Measurements from ENCODE around the gene TUBA1C.
A peak's percentile ranks its signal among the peaks of the same experiment; 100 is the strongest.
"Not testable (repeated sequence)": the region's sequence is repeated elsewhere in the genome, so short reads cannot be mapped to it uniquely, and the experiment has no call there.

TUBA1C gene

DNA sequence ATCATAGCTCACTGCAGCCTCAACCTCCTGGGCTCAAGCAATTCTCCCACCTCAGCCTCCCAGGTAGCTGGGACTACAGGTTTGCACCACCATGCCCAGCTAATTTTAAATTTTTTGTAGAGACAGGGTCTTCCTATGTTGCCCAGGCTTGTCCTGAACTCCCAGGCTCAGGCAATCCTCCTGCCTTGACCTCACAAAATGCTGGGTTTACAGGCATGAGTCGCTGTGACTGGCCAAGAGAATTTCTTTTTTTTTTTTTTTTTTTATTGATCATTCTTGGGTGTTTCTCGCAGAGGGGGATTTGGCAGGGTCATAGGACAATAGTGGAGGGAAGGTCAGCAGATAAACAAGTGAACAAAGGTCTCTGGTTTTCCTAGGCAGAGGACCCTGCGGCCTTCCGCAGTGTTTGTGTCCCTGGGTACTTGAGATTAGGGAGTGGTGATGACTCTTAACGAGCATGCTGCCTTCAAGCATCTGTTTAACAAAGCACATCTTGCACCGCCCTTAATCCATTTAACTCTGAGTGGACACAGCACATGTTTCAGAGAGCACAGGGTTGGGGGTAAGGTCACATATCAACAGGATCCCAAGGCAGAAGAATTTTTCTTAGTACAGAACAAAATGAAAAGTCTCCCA is 18.0 kb downstream of the TUBA1C start:
- not testable (repeated sequence) for H3K4me1 ChIP-seq (ENCODE audit: control extremely low read depth in 1 of 4, control insufficient read depth in 4 of 4, insufficient read depth in 4 of 4, low read length in 3 of 4); H3K36me3 ChIP-seq (ENCODE audit: control insufficient read depth in 4 of 4, insufficient read depth in 4 of 4, low read length in 3 of 4); H3K9me3 ChIP-seq (ENCODE audit: control extremely low read depth in 1 of 5, control insufficient read depth in 4 of 5, insufficient read depth in 2 of 5, low read depth in 1 of 5, low read length in 4 of 5); DNase-seq; H3K27ac ChIP-seq (ENCODE audit: insufficient read depth in 1 of 2, low read depth in 1 of 2, low read length in 2 of 2, poor library complexity in 1 of 2, severe bottlenecking in 2 of 2); H3K4me3 ChIP-seq (ENCODE audit: control insufficient read depth in 1 of 7, extremely low read depth in 1 of 7, insufficient read depth in 4 of 7, low read depth in 2 of 7, low read length in 6 of 7)
- ChIA-PET POLR2A (interaction anchor here (0.7 kb wide), 1 partner anchor 234 kb away, joined by 5 read pairs; no protein-coding TSS in a partner anchor), CTCF (interaction anchor here (1.6 to 7.0 kb wide), 2 partner anchors 12 to 59 kb away, joined by 5 to 47 read pairs; partner anchors contain the start of gene PRPH)
- H3K27me3 ChIP-seq (replicated peaks in 2 of 5; ENCODE audit: control insufficient read depth in 4 of 5, insufficient read depth in 5 of 5, low read length in 4 of 5): peaks cover 0 to 10% (median 6%) of the 10 kb centered on the region in 5 experiments
- no CpG with 5 or more reads among the region's 6 CpGs for WGBS (ENCODE audit: insufficient coverage)

- H3K4me1 ChIP-seq (ENCODE audit: control extremely low read depth in 1 of 4, control insufficient read depth in 4 of 4, insufficient read depth in 4 of 4, low read length in 3 of 4): no peaks in the 10 kb centered on the region
- no peaks in the 10 kb centered on the region for H3K9me3 ChIP-seq (ENCODE audit: control extremely low read depth in 1 of 5, control insufficient read depth in 4 of 5, insufficient read depth in 2 of 5, low read depth in 1 of 5, low read length in 4 of 5)
- H3K36me3 ChIP-seq (ENCODE audit: control insufficient read depth in 4 of 4, insufficient read depth in 4 of 4, low read length in 3 of 4): no peaks in the 10 kb centered on the region
- 97% methylated on average over 20 of the region's 25 CpGs for WGBS (ENCODE audit: insufficient coverage)
- POLR2A ChIA-PET: no interaction called here
- CTCF ChIA-PET: interaction anchor here (1.4 to 7.0 kb wide), 4 partner anchors 9 to 79 kb away, joined by 5 to 47 read pairs (median 7); partner anchors contain the start of genes DNAJC22 and PRPH
- H3K4me3 ChIP-seq (ENCODE audit: control insufficient read depth in 1 of 7, extremely low read depth in 1 of 7, insufficient read depth in 4 of 7, low read depth in 2 of 7, low read length in 6 of 7): no peak overlapping the region
- peaks cover 0 to 14% (median 8%) of the 10 kb centered on the region in 5 experiments for H3K27me3 ChIP-seq (replicated peaks in 2 of 5; ENCODE audit: control insufficient read depth in 4 of 5, insufficient read depth in 5 of 5, low read length in 4 of 5)
- no peak overlapping the region for H3K27ac ChIP-seq (ENCODE audit: insufficient read depth in 1 of 2, low read depth in 1 of 2, low read length in 2 of 2, poor library complexity in 1 of 2, severe bottlenecking in 2 of 2)
- no peak for DNase-seq
Observed at GRCh38 chr12:49283541-49284429, 18.9 kb downstream of the TUBA1C start.

DNA sequence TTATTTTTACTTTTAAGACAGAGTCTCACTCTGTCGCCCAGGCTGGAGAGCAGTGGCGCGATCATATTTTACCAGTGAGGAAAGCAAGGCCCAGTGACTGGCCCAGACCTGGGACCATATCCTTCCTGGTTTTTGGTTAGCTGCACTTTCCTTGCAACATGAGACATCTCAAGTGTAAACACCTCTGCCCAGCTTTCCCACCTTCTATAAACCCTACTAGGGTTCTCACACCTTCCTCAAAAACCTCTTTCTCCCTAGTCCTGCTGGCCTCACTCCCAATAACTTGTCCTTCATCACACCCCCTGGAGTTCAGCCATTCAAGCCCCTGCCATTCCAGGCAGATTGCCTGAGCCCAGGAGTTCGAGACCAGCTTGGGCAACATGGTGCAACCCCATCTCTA is 19.8 kb downstream of the TUBA1C start:
- 92% methylated on average over 4 of the region's 4 CpGs for WGBS (ENCODE audit: insufficient coverage)
- ChIA-PET POLR2A (interaction anchor here (0.6 kb wide), 1 partner anchor 233 kb away, joined by 5 read pairs; no protein-coding TSS in a partner anchor), CTCF (interaction anchor here (1.4 to 16.9 kb wide), 7 partner anchors 8 to 78 kb away, joined by 3 to 124 read pairs (median 6); partner anchors contain the start of genes DNAJC22 and PRPH)

DNA sequence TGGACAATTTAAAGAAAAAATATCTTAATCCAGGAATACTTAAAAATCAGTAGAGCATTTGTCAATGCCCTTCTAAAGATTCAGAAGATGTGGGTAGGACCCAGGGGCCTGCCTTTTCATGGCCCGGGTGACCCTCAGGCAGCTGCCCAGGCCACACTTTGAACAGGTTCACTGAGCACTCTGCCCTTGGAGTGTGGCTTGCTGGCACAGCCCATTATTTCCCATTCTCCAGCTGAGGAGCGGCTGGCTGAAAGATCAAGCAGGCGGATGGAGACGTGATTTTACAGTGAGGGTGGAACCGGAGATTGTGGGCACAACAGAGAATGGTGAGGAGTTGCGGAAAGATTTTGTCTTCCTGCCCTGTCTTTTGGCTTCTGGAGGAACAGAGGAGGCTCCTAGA is 23.0 kb downstream of the TUBA1C start:
- 65% methylated on average over 4 of the region's 6 CpGs for WGBS (ENCODE audit: insufficient coverage)
- POLR2A ChIA-PET: no interaction called here
- CTCF ChIA-PET: interaction anchor here (0.6 to 16.9 kb wide), 16 partner anchors 7 to 229 kb away, joined by 3 to 172 read pairs (median 10); partner anchors contain the start of genes C1QL4, DNAJC22 and PRPH

More for the DNA sequence above, 19.8 kb downstream of the TUBA1C start:
- Histone ChIP-seq H3K27ac (ENCODE audit: insufficient read depth in 1 of 2, low read depth in 1 of 2, low read length in 2 of 2, poor library complexity in 1 of 2, severe bottlenecking in 2 of 2) (no peak overlapping the region), H3K9me3 (ENCODE audit: control extremely low read depth in 1 of 5, control insufficient read depth in 4 of 5, insufficient read depth in 2 of 5, low read depth in 1 of 5, low read length in 4 of 5) (no peaks in the 10 kb centered on the region), H3K36me3 (ENCODE audit: control insufficient read depth in 4 of 4, insufficient read depth in 4 of 4, low read length in 3 of 4) (no peaks in the 10 kb centered on the region), H3K4me3 (ENCODE audit: control insufficient read depth in 1 of 7, extremely low read depth in 1 of 7, insufficient read depth in 4 of 7, low read depth in 2 of 7, low read length in 6 of 7) (no peak overlapping the region), H3K27me3 (replicated peaks in 2 of 5; ENCODE audit: control insufficient read depth in 4 of 5, insufficient read depth in 5 of 5, low read length in 4 of 5) (peaks cover 3 to 18% (median 8%) of the 10 kb centered on the region in 5 experiments), H3K4me1 (ENCODE audit: control extremely low read depth in 1 of 4, control insufficient read depth in 4 of 4, insufficient read depth in 4 of 4, low read length in 3 of 4) (no peaks in the 10 kb centered on the region)
- no peak for DNase-seq

DNA sequence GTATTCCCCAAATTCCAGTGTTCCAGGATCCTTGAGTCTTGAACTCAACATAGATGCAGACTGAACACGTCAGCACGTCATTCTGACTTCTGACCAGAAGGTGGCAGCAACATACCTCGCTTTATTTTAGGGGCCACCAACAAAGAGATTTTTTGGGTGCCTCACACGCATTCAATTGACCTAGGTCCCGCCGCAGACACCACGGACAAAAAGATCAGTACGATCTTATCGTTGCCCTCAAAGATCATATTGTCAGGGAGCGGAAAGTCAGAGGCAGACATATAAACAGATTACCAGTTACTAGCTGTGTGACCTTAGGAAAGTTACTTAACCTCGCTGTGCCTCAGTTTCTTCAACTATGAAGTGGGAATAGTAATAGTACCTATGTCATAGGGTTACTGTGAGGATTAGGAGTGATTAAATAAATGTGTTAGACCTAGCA is 23.6 kb downstream of the TUBA1C start:
- ChIA-PET POLR2A (no interaction called here), CTCF (interaction anchor here (1.1 to 16.9 kb wide), 18 partner anchors 9 to 228 kb away, joined by 3 to 172 read pairs (median 10); partner anchors contain the start of genes C1QL4 and DNAJC22)
- H3K27ac ChIP-seq (ENCODE audit: insufficient read depth in 1 of 2, low read depth in 1 of 2, low read length in 2 of 2, poor library complexity in 1 of 2, severe bottlenecking in 2 of 2): no peak overlapping the region
- H3K27me3 ChIP-seq (replicated peaks in 2 of 5; ENCODE audit: control insufficient read depth in 4 of 5, insufficient read depth in 5 of 5, low read length in 4 of 5): peaks cover 5 to 35% (median 14%) of the 10 kb centered on the region in 5 experiments
- DNase-seq: peak; percentile 62 to 78 (median 72)
- H3K4me3 ChIP-seq (ENCODE audit: control insufficient read depth in 1 of 7, extremely low read depth in 1 of 7, insufficient read depth in 4 of 7, low read depth in 2 of 7, low read length in 6 of 7): no peak overlapping the region
- H3K36me3 ChIP-seq (ENCODE audit: control insufficient read depth in 4 of 4, insufficient read depth in 4 of 4, low read length in 3 of 4): no peaks in the 10 kb centered on the region
- no peaks in the 10 kb centered on the region for H3K4me1 ChIP-seq (ENCODE audit: control extremely low read depth in 1 of 4, control insufficient read depth in 4 of 4, insufficient read depth in 4 of 4, low read length in 3 of 4)
- WGBS (ENCODE audit: insufficient coverage): 13% methylated on average over 11 of the region's 11 CpGs
- no peaks in the 10 kb centered on the region for H3K9me3 ChIP-seq (ENCODE audit: control extremely low read depth in 1 of 5, control insufficient read depth in 4 of 5, insufficient read depth in 2 of 5, low read depth in 1 of 5, low read length in 4 of 5)

More for the DNA sequence above, 23.0 kb downstream of the TUBA1C start:
- Histone ChIP-seq H3K4me1 (ENCODE audit: control extremely low read depth in 1 of 4, control insufficient read depth in 4 of 4, insufficient read depth in 4 of 4, low read length in 3 of 4) (no peaks in the 10 kb centered on the region), H3K4me3 (ENCODE audit: control insufficient read depth in 1 of 7, extremely low read depth in 1 of 7, insufficient read depth in 4 of 7, low read depth in 2 of 7, low read length in 6 of 7) (no peak overlapping the region), H3K27ac (ENCODE audit: insufficient read depth in 1 of 2, low read depth in 1 of 2, low read length in 2 of 2, poor library complexity in 1 of 2, severe bottlenecking in 2 of 2) (no peak overlapping the region), H3K36me3 (ENCODE audit: control insufficient read depth in 4 of 4, insufficient read depth in 4 of 4, low read length in 3 of 4) (no peaks in the 10 kb centered on the region), H3K27me3 (replicated peaks in 2 of 5; ENCODE audit: control insufficient read depth in 4 of 5, insufficient read depth in 5 of 5, low read length in 4 of 5) (peaks cover 5 to 29% (median 11%) of the 10 kb centered on the region in 5 experiments), H3K9me3 (ENCODE audit: control extremely low read depth in 1 of 5, control insufficient read depth in 4 of 5, insufficient read depth in 2 of 5, low read depth in 1 of 5, low read length in 4 of 5) (no peaks in the 10 kb centered on the region)
- no peak for DNase-seq

DNA sequence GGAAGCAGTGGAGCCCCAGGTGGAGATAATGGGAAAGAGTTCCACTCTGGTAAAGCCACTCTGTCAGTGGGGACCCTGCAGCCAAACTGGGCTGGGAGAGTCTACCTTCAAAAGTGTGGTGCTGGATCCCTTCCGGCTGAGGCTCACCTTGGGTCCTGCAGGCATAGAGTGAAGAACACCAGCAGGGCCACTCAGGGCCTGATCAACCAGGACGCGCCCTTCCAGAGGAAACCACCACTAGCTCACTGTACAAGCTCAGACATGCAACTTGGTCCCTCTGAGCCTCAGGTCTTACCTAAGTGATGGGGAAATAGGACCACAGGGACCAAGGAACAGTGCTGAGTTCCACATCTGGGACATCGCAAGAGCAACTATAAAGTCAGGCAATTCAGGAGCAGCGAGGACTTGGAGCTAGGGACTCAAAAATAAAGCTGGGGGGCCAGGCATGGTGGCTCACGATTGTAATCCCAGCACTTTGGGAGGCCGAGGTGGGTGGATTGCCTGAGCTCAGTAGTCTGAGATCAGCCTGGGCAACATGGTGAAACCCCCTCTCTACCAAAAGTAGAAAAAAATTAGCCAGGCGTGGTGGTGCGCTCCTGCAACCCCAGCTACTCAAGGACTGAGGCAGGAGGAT is 24.2 kb downstream of the TUBA1C start:
- Histone ChIP-seq H3K4me3 (ENCODE audit: control insufficient read depth in 1 of 7, extremely low read depth in 1 of 7, insufficient read depth in 4 of 7, low read depth in 2 of 7, low read length in 6 of 7) (no peak overlapping the region), H3K36me3 (ENCODE audit: control insufficient read depth in 4 of 4, insufficient read depth in 4 of 4, low read length in 3 of 4) (no peaks in the 10 kb centered on the region), H3K9me3 (ENCODE audit: control extremely low read depth in 1 of 5, control insufficient read depth in 4 of 5, insufficient read depth in 2 of 5, low read depth in 1 of 5, low read length in 4 of 5) (no peaks in the 10 kb centered on the region), H3K27me3 (replicated peaks in 2 of 5; ENCODE audit: control insufficient read depth in 4 of 5, insufficient read depth in 5 of 5, low read length in 4 of 5) (peaks cover 8 to 41% (median 18%) of the 10 kb centered on the region in 5 experiments), H3K4me1 (ENCODE audit: control extremely low read depth in 1 of 4, control insufficient read depth in 4 of 4, insufficient read depth in 4 of 4, low read length in 3 of 4) (peaks cover 0 to under 1% (median 0%) of the 10 kb centered on the region in 4 experiments), H3K27ac (ENCODE audit: insufficient read depth in 1 of 2, low read depth in 1 of 2, low read length in 2 of 2, poor library complexity in 1 of 2, severe bottlenecking in 2 of 2) (no peak overlapping the region)
- WGBS (ENCODE audit: insufficient coverage): 90% methylated on average over 9 of the region's 9 CpGs
- CTCF ChIA-PET: interaction anchor here (0.8 to 16.9 kb wide), 20 partner anchors 8 to 228 kb away, joined by 3 to 172 read pairs (median 8); partner anchors contain the start of genes C1QL4 and DNAJC22
- POLR2A ChIA-PET: no interaction called here
- no peak for DNase-seq

Measured in common myeloid progenitor, CD34-positive (primary cell).